ENCODE results near the gene MCOLN3.

Gene MCOLN3

DNA sequence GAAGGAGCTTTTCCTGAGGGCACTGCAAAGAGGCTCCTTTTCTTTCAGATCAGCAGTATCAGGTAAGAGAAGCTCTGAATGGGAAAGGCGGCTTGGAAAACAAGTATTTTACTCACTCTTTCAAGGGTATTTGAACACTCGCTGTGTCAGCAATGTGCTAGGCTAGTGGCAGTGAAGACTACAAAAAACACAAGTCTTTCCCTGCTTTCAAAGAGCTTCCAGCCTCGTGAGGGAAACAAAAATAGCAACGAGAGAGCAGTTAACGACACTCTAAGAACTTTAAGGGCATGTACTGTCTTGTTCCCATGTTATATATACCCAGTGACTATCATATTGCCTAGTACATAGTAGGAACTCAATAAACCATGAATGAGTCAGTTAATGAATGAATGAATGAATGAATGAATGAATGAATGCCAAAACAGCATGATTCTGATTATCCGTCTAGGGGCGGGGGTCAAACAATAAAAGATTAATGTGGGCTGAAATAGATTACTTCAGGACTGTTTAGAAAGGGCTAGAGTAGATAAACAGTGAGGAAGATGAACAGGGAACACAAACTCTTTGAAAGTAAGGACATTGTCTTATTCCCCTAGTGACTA is 14.2 kb upstream of the MCOLN3 start:
- H3K4me3 Mint-ChIP-seq = peak overlapping the region; percentile 90
- H3K4me1 Mint-ChIP-seq = peaks cover 11% of the 10 kb centered on the region
- DNase-seq (ENCODE audit: low spot score in 2 of 2) (no peak), ATAC-seq (ENCODE audit: low read depth) (peak; percentile 3)
- peak overlapping the region; percentile 91 for H3K27ac Mint-ChIP-seq
- no peaks in the 10 kb centered on the region for H3K36me3 Mint-ChIP-seq
- peaks cover 3% of the 10 kb centered on the region for H3K27me3 Mint-ChIP-seq
- no peaks in the 10 kb centered on the region for H3K9me3 Mint-ChIP-seq

DNA sequence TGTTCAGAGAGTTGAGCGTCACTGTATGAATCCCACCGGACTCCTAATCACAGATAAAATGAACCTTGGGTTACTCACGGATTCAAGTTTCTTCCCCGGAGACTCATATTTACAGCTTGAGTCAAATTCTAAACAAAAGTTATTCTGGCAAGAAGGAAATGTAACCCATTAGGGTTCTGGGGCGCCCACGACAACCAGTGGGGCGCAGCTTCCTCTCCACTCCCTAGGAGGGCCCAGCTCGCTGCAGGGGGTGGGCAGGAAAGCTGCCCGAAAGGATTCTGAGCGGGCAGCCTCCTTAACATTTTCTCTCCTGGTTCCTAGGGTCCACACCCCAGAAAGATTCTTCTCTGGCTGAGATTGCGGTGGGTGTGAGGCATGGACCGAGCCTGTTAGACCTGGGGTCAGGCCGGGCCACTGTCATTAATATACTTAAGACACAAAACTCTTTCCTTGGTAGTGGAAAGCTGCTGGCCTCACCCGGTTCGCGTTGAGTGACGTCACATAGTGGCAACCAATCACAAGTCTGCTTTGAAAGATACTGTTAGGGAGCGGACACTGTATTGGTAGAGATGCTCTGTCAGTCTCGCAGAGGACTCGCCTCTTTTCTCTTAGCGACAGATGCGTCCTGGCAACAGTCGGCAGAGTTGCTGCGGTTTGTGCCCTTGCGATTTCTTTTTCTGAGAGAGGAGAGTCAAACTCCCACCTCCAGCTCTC is 13.6 kb upstream of the MCOLN3 start:
- DNase-seq (ENCODE audit: low spot score in 2 of 2) = peak; percentile 76 to 90
- Mint-ChIP-seq H3K9me3 (no peaks in the 10 kb centered on the region), H3K4me1 (peaks cover 11% of the 10 kb centered on the region), H3K27ac (peak overlapping the region; percentile 91), H3K36me3 (no peaks in the 10 kb centered on the region), H3K27me3 (peaks cover 3% of the 10 kb centered on the region), H3K4me3 (peak overlapping the region; percentile 90)
- peak; percentile 98 for ATAC-seq (ENCODE audit: low read depth)

DNA sequence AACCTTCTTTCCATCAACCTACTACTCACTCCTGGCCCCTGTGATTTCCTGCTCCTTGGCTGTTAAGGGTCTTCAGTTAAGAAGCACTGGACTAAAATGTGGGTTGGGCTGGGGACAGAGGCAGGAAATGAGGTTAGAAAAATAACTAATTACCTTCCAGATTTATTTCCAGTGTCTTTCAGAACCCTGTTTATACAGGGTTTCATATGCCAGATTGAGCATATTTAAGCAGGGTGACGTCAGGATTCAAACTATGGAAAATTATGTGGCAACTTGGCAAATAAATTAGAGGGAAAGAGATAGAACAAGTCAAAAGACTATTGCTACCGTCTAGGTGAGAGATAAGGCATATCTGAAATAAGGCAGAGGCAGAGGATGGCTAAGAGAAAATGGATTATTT is 11.7 kb upstream of the MCOLN3 start:
- Mint-ChIP-seq H3K27ac (no peak overlapping the region), H3K9me3 (no peaks in the 10 kb centered on the region), H3K4me3 (no peak overlapping the region), H3K27me3 (peaks cover 3% of the 10 kb centered on the region), H3K36me3 (no peaks in the 10 kb centered on the region), H3K4me1 (peaks cover 11% of the 10 kb centered on the region)
- ATAC-seq (ENCODE audit: low read depth) (no peak), DNase-seq (ENCODE audit: low spot score in 2 of 2) (no peak)

DNA sequence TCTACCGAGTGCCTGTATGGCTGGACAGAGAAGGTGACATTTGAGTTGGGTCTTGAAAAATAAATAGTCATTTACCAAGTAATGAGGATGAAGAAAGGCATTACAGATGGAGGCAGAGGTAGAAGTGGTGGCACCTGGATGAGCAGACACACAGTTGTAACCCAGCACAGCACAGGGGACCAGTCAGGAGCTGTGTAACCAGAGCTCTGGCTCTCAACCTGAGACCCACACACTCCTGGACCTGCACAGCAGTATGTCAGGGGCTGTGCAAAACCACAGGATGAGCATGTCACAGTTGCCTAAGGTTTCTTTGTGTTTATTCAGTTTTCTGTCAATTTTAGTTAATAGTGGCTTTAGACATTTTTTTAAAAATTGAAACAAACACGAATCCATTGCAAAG is 11.3 kb upstream of the MCOLN3 start:
- Mint-ChIP-seq H3K4me1 (peaks cover 11% of the 10 kb centered on the region), H3K36me3 (no peaks in the 10 kb centered on the region), H3K27ac (no peak overlapping the region), H3K27me3 (peaks cover 3% of the 10 kb centered on the region), H3K4me3 (no peak overlapping the region), H3K9me3 (no peaks in the 10 kb centered on the region)
- ATAC-seq (ENCODE audit: low read depth) (no peak), DNase-seq (ENCODE audit: low spot score in 2 of 2) (no peak)

DNA sequence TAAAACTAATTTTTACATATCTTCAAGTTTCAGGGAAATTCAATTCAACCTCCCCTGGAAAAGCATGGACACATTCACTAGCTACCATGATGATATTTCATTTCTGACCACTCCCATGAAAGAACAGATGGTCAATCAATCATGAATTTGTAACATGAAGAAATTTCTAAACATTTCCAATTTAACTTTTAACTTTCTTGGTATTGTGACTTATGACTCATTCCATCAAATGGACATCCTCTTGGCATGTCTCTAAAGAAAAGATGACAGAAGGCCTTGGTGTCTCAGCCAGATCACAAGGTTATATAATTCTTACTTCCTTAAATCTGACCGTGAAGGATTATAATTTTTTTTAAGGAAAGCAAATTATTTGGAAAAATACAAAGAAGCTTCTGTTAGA is 10.5 kb upstream of the MCOLN3 start:
- DNase-seq (ENCODE audit: low spot score in 2 of 2) (no peak), ATAC-seq (ENCODE audit: low read depth) (no peak)
- H3K9me3 Mint-ChIP-seq = no peaks in the 10 kb centered on the region
- peaks cover 2% of the 10 kb centered on the region for H3K27me3 Mint-ChIP-seq
- H3K36me3 Mint-ChIP-seq = no peaks in the 10 kb centered on the region
- no peak overlapping the region for H3K4me3 Mint-ChIP-seq
- peaks cover 11% of the 10 kb centered on the region for H3K4me1 Mint-ChIP-seq
- no peak overlapping the region for H3K27ac Mint-ChIP-seq

DNA sequence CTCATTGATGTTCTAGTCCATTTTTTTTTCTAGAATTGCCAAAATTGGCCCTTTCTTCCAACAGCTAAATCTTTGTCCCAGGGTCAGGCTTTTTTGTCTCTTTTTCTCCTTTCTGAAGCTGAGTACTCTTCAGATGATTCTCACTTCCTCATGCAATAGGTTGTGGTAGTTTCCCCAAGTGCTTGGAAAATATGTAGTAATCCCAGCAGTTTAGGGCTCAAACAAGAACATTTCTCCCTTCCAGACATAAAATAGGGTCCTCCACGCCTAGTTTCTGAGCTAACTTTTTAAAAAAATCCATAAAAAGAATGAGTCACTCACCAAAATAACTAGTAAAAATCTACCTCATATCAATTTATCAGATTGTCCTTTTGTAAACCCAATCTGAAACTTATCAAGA is 10.0 kb upstream of the MCOLN3 start:
- DNase-seq (ENCODE audit: low spot score in 2 of 2) = no peak
- ATAC-seq (ENCODE audit: low read depth) = peak; percentile 13
- Mint-ChIP-seq H3K4me3 (no peak overlapping the region), H3K27ac (no peak overlapping the region), H3K4me1 (peaks cover 11% of the 10 kb centered on the region), H3K9me3 (no peaks in the 10 kb centered on the region), H3K36me3 (no peaks in the 10 kb centered on the region), H3K27me3 (peaks cover 2% of the 10 kb centered on the region)

DNA sequence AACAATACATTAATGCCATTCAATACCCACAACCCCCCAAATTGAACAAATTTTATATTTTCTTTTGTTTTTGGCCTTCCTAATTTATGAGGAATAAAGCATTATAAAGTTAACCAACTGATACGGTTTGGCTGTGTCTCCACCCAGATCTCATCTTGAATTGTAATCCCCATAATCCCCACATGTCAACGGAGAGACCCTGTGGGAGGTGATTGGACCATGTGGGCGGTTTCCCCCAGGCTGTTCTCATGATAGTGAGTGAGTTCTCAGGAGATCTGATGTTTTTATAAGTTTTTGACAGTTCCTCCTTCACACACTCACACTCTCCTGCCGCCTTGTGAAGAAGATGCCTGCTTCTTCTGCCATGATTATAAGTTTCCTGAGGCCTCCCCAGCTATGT is 6.4 kb upstream of the MCOLN3 start:
- no peaks in the 10 kb centered on the region for H3K9me3 Mint-ChIP-seq
- DNase-seq (ENCODE audit: low spot score in 2 of 2) (no peak), ATAC-seq (ENCODE audit: low read depth) (no peak)
- H3K36me3 Mint-ChIP-seq = no peaks in the 10 kb centered on the region
- H3K4me3 Mint-ChIP-seq = no peak overlapping the region
- H3K4me1 Mint-ChIP-seq = peaks cover 6% of the 10 kb centered on the region
- H3K27ac Mint-ChIP-seq = no peak overlapping the region
- peaks cover 8% of the 10 kb centered on the region for H3K27me3 Mint-ChIP-seq

DNA sequence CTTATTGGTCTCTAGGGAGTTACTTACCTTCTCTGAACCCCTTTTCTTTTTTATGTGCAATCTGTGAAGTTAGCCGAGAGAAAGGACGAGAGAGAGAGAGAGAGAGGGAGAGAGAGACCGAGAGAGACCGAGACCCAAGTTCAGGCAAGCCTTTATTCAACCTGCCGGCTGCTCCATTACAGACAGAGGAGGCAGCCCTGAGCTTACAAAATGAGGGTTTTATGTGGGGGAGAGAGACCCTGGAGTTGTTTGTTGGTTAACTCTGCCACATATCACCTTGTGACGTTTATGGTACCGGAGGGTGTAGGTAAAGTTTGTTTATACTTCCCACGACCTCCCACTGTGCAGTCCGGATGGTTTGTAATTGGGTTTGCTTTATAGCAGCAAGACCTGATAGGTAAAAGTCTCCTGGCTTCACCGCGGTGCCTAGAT is 1.5 kb upstream of the MCOLN3 start:
- Mint-ChIP-seq H3K27me3 (peaks cover 17% of the 10 kb centered on the region), H3K4me1 (peaks cover 7% of the 10 kb centered on the region), H3K4me3 (peak overlapping the region; percentile 25), H3K9me3 (no peaks in the 10 kb centered on the region), H3K36me3 (no peaks in the 10 kb centered on the region), H3K27ac (no peak overlapping the region)
- DNase-seq (ENCODE audit: low spot score in 2 of 2) (no peak), ATAC-seq (ENCODE audit: low read depth) (no peak)

DNA sequence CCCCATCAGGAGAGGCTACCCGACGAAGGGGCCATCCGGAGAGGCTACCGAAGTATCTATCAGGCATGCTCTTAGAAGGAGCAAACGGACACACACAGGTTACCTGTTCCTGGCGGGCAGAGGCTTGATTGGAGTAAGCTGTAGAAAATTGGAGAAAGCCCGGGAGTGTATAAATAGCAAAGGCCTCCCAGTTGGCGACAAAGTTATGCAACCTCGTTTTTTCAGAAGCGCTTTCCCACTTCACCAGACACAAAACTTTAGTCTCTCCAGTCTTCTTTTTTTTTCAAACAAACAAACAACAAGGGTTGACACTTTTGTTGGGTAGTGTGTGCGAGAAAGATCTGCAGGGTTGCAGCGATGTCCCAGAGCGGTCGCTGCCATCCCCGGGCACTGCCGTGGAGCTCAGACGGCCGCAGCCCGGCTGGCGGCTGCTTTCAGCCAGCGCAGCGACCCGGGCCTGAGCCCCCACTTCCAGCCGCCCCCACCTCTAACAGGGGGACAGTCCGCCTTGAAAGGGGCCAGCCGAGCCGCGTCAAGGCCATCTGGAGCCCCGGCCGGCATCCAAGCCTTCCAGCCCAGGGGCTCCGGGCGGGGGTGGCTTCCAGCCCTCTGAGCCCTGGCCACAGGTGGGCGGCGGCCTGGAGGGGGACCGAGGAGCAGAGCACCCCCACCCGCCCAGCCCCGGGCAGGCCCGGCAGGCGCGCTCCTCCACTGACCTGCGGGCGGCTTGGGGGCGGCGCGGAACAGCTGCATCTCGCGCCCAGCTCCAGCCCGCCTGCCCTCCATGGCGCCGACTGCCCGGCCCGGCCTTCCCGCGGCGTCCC is 616 bp downstream of the MCOLN3 start:
- H3K27ac Mint-ChIP-seq = no peak overlapping the region
- DNase-seq (ENCODE audit: low spot score in 2 of 2) = peak in 1 of 2 donors; percentile 28
- ATAC-seq (ENCODE audit: low read depth) = peak; percentile 48
- H3K27me3 Mint-ChIP-seq = peaks cover 17% of the 10 kb centered on the region
- H3K4me1 Mint-ChIP-seq = peaks cover 7% of the 10 kb centered on the region
- H3K36me3 Mint-ChIP-seq = no peaks in the 10 kb centered on the region
- no peaks in the 10 kb centered on the region for H3K9me3 Mint-ChIP-seq
- H3K4me3 Mint-ChIP-seq = peak overlapping the region; percentile 24

DNA sequence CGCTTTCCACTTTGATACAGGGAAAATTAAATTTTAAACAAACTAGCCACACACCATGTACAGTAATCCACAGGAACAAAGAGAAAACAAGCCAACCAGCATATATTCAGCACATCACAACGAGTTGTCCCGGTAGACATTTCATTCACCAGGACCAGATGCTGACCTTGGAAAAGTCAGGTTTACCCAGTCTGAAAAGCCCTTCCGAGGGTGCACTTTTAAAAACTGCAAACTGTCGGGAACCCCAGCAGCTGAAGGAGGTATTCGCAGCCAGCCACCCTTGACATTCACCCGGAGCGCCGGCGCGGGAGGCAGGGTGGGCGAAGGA is 1.2 kb downstream of the MCOLN3 start:
- H3K36me3 Mint-ChIP-seq = no peaks in the 10 kb centered on the region
- H3K9me3 Mint-ChIP-seq = no peaks in the 10 kb centered on the region
- DNase-seq (ENCODE audit: low spot score in 2 of 2) (no peak), ATAC-seq (ENCODE audit: low read depth) (no peak)
- no peak overlapping the region for H3K27ac Mint-ChIP-seq
- H3K4me1 Mint-ChIP-seq = peaks cover 7% of the 10 kb centered on the region
- peaks cover 17% of the 10 kb centered on the region for H3K27me3 Mint-ChIP-seq
- H3K4me3 Mint-ChIP-seq = peak overlapping the region; percentile 24

DNA sequence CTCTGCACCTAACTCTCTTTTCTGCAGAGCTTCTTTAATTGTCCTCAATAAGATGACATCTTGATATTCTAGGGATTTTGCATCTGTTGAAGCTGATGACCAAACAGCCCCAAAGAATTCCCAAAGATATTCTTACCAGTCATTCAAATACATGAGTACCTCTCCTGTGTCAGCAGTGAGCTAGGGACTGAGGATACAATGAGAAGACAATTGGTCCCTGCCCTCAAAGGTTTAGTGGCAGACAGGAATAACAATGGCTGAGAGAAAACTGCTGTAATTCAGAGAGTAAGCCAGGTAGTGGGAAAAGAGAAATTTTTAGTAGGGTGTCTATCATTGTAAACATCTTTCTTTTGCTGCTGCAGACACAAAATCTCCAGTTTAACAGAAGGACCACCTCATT is 5.9 kb downstream of the MCOLN3 start:
- Mint-ChIP-seq H3K4me1 (no peaks in the 10 kb centered on the region), H3K27ac (no peak overlapping the region), H3K9me3 (no peaks in the 10 kb centered on the region), H3K27me3 (peaks cover 8% of the 10 kb centered on the region), H3K36me3 (no peaks in the 10 kb centered on the region), H3K4me3 (no peak overlapping the region)
- ATAC-seq (ENCODE audit: low read depth) (no peak), DNase-seq (ENCODE audit: low spot score in 2 of 2) (no peak)

DNA sequence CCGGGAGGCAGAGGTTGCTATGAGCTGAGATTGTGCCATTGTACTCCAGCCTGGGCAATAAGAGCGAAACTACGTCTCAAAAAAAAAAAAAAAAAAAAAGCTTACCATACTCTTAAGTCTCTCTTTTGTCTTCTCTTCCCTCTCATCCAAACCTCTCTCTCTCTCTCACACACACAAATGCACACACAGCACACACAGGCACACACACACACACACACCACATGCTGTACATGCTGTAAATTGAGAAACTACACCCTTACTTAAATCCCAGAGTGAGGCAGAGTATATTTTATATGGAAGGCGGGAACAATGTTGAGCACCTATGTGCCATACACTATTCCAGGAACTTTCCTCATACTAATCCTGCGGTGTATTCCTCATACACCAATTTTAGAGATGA is 6.5 kb downstream of the MCOLN3 start:
- H3K27me3 Mint-ChIP-seq = peaks cover 5% of the 10 kb centered on the region
- no peak overlapping the region for H3K4me3 Mint-ChIP-seq
- DNase-seq (ENCODE audit: low spot score in 2 of 2) (no peak), ATAC-seq (ENCODE audit: low read depth) (no peak)
- H3K36me3 Mint-ChIP-seq = no peaks in the 10 kb centered on the region
- no peak overlapping the region for H3K27ac Mint-ChIP-seq
- H3K4me1 Mint-ChIP-seq = no peaks in the 10 kb centered on the region
- no peaks in the 10 kb centered on the region for H3K9me3 Mint-ChIP-seq

DNA sequence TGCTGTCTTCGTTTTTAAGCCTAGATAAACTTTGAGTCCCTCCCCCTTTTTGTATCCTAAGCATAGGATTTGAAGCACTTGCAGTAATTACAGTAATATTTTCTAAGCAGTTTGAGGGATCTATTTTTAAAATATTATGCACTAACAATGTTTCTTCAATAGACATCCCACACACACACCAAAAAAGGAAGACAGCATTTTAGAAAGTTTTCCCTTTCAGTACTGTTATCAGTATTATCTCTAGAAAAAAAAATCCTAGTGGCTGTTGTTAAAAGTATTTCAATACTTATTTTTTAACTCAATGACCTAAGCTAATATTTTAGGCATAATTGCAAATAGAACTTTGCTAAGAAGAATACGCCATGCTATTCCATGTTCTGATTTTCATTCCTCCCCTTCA is 15.1 kb downstream of the MCOLN3 start:
- no peak overlapping the region for H3K27ac Mint-ChIP-seq
- no peaks in the 10 kb centered on the region for H3K4me1 Mint-ChIP-seq
- DNase-seq (ENCODE audit: low spot score in 2 of 2) = no peak
- ATAC-seq (ENCODE audit: low read depth) = no peak
- H3K36me3 Mint-ChIP-seq = no peaks in the 10 kb centered on the region
- peaks cover 2% of the 10 kb centered on the region for H3K27me3 Mint-ChIP-seq
- H3K4me3 Mint-ChIP-seq = no peak overlapping the region
- no peaks in the 10 kb centered on the region for H3K9me3 Mint-ChIP-seq

DNA sequence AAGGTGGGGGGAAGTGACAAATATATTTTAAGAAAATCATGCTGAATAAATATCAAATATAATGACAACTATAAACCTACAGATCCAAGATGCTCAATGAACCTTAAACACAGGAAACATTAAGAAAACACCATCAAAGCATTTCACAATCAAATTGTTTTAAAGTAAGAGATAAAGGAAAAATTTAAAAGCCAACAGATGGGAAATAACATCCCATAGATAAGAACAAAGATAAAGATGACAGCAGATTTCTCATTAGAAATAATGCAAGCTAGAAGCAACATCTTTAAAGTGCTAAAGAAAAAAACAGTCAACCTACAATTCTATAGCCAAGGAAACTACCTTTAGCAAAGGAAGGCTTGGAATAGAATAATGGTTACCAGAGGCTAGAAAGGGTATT is 17.8 kb downstream of the MCOLN3 start:
- Mint-ChIP-seq H3K9me3 (no peaks in the 10 kb centered on the region), H3K27me3 (no peaks in the 10 kb centered on the region), H3K27ac (no peak overlapping the region), H3K4me3 (no peak overlapping the region), H3K4me1 (peaks cover 6% of the 10 kb centered on the region), H3K36me3 (no peaks in the 10 kb centered on the region)
- DNase-seq (ENCODE audit: low spot score in 2 of 2) (no peak), ATAC-seq (ENCODE audit: low read depth) (no peak)

Measured in memory B cell (primary cell).